Effector memory CD8-positive, alpha-beta T cell (primary cell): ENCODE measurements around the gene NEK8.
A peak's percentile ranks its signal among the peaks of the same experiment; 100 is the strongest.

Experiments used
- ATAC-seq: fragments of 150-1000 bp; cut with Tn5 transposase; replicated peaks from 2 replicates; pipeline ENCODE4 v1.10.0; 2021; ENCODE audit warnings: mild to moderate bottlenecking, moderate library complexity
- DNase-seq, 3 experiments: peaks; one replicate each; pipeline ENCODE4 v3.0.0; 2021
- H3K27ac Mint-ChIP-seq, 2 donors: one replicate each; pipeline ENCODE4 v1.8.0; 2022; ENCODE audit warnings: mild to moderate bottlenecking in 2 of 2, mixed read lengths in 2 of 2, moderate library complexity in 2 of 2
- H3K27me3 Mint-ChIP-seq, 2 donors: one replicate each; pipeline ENCODE4 v1.8.0; 2022; ENCODE audit warnings: mixed read lengths in 2 of 2
- H3K36me3 Mint-ChIP-seq: one replicate; pipeline ENCODE4 v1.8.0; 2022; ENCODE audit warnings: mild to moderate bottlenecking, moderate library complexity, mixed read lengths; ENCODE audit not compliant: insufficient read depth
- H3K4me1 Mint-ChIP-seq, 2 donors: one replicate each; pipeline ENCODE4 v1.8.0; 2022; ENCODE audit warnings: low read depth in 2 of 2, mixed read lengths in 2 of 2
- H3K4me3 Mint-ChIP-seq, 2 donors: one replicate each; pipeline ENCODE4 v1.8.0; 2022; ENCODE audit warnings: mild to moderate bottlenecking in 2 of 2, mixed read lengths in 2 of 2, moderate library complexity in 2 of 2
- H3K9me3 Mint-ChIP-seq, 2 donors: one replicate each; pipeline ENCODE4 v1.8.0; 2022; ENCODE audit warnings: mixed read lengths in 2 of 2

The NEK8 gene

GRCh38 chr17:28748852-28749515 lies 20.4 kb downstream of the NEK8 start:
- Mint-ChIP-seq H3K36me3 (peaks cover 48% of the 10 kb centered on the region), H3K4me3 (no peak overlapping the region), H3K27ac (peak overlapping the region; percentile 46 to 82), H3K27me3 (no peaks in the 10 kb centered on the region), H3K9me3 (no peaks in the 10 kb centered on the region), H3K4me1 (peaks cover 12 to 14% of the 10 kb centered on the region in 2 donors)
- DNase-seq: no peak
- no peak for ATAC-seq

GRCh38 chr17:28749516-28750177 lies 21.1 kb downstream of the NEK8 start:
- no peaks in the 10 kb centered on the region for H3K9me3 Mint-ChIP-seq
- H3K27me3 Mint-ChIP-seq: no peaks in the 10 kb centered on the region
- peaks cover 43% of the 10 kb centered on the region for H3K36me3 Mint-ChIP-seq
- no peak overlapping the region for H3K4me3 Mint-ChIP-seq
- no peak for ATAC-seq
- H3K27ac Mint-ChIP-seq: no peak overlapping the region
- DNase-seq: no peak
- peaks cover 10 to 14% of the 10 kb centered on the region in 2 donors for H3K4me1 Mint-ChIP-seq

- Mint-ChIP-seq H3K36me3 (peaks cover 38% of the 10 kb centered on the region), H3K4me3 (no peak overlapping the region), H3K9me3 (no peaks in the 10 kb centered on the region), H3K27me3 (no peaks in the 10 kb centered on the region), H3K27ac (no peak overlapping the region), H3K4me1 (peaks cover 3 to 11% of the 10 kb centered on the region in 2 donors)
- peak; percentile 92 for ATAC-seq
- peak; percentile 87 to 89 (median 89) for DNase-seq
Observed at GRCh38 chr17:28750178-28751047, 21.8 kb downstream of the NEK8 start.

- Mint-ChIP-seq H3K36me3 (peaks cover 42% of the 10 kb centered on the region), H3K27ac (no peak overlapping the region), H3K27me3 (no peaks in the 10 kb centered on the region), H3K9me3 (no peaks in the 10 kb centered on the region), H3K4me3 (no peak overlapping the region), H3K4me1 (peaks cover 0 to 8% of the 10 kb centered on the region in 2 donors)
- DNase-seq: no peak
- ATAC-seq: no peak
Observed at GRCh38 chr17:28751600-28752366, 23.2 kb downstream of the NEK8 start.

GRCh38 chr17:28755486-28755885 lies 26.9 kb downstream of the NEK8 start:
- H3K9me3 Mint-ChIP-seq: no peaks in the 10 kb centered on the region
- no peak overlapping the region for H3K4me3 Mint-ChIP-seq
- H3K4me1 Mint-ChIP-seq: no peaks in the 10 kb centered on the region
- ATAC-seq: no peak
- H3K27me3 Mint-ChIP-seq: no peaks in the 10 kb centered on the region
- peaks cover 32% of the 10 kb centered on the region for H3K36me3 Mint-ChIP-seq
- no peak for DNase-seq
- no peak overlapping the region for H3K27ac Mint-ChIP-seq

GRCh38 chr17:28756049-28756804 lies 27.6 kb downstream of the NEK8 start:
- Mint-ChIP-seq H3K9me3 (no peaks in the 10 kb centered on the region), H3K36me3 (peaks cover 29% of the 10 kb centered on the region), H3K27me3 (no peaks in the 10 kb centered on the region), H3K4me3 (no peak overlapping the region), H3K4me1 (no peaks in the 10 kb centered on the region), H3K27ac (peak overlapping the region in 1 of 2 donors; percentile 32)
- no peak for DNase-seq
- ATAC-seq: no peak

GRCh38 chr17:28758411-28759121 lies 30.0 kb downstream of the NEK8 start:
- DNase-seq (no peak), ATAC-seq (no peak)
- Mint-ChIP-seq H3K27ac (peak overlapping the region in 1 of 2 donors; percentile 78), H3K27me3 (no peaks in the 10 kb centered on the region), H3K36me3 (peaks cover 27% of the 10 kb centered on the region), H3K4me3 (no peak overlapping the region), H3K9me3 (no peaks in the 10 kb centered on the region), H3K4me1 (no peaks in the 10 kb centered on the region)

- Mint-ChIP-seq H3K36me3 (peaks cover 32% of the 10 kb centered on the region), H3K27me3 (no peaks in the 10 kb centered on the region), H3K4me3 (no peak overlapping the region), H3K4me1 (peaks cover 0 to 3% of the 10 kb centered on the region in 2 donors), H3K27ac (peak overlapping the region; percentile 56 to 78), H3K9me3 (no peaks in the 10 kb centered on the region)
- ATAC-seq: no peak
- DNase-seq: no peak
Observed at GRCh38 chr17:28759256-28759865, 30.8 kb downstream of the NEK8 start.

- H3K9me3 Mint-ChIP-seq: no peaks in the 10 kb centered on the region
- ATAC-seq: no peak
- peaks cover 0 to 3% of the 10 kb centered on the region in 2 donors for H3K4me1 Mint-ChIP-seq
- no peak for DNase-seq
- no peaks in the 10 kb centered on the region for H3K27me3 Mint-ChIP-seq
- no peak overlapping the region for H3K4me3 Mint-ChIP-seq
- peaks cover 25% of the 10 kb centered on the region for H3K36me3 Mint-ChIP-seq
- H3K27ac Mint-ChIP-seq: no peak overlapping the region
Observed at GRCh38 chr17:28760601-28761562, 32.3 kb downstream of the NEK8 start.

GRCh38 chr17:28763137-28763799 lies 34.7 kb downstream of the NEK8 start:
- ATAC-seq (no peak), DNase-seq (no peak)
- H3K36me3 Mint-ChIP-seq: peaks cover 22% of the 10 kb centered on the region
- H3K4me3 Mint-ChIP-seq: no peak overlapping the region
- H3K9me3 Mint-ChIP-seq: no peaks in the 10 kb centered on the region
- no peaks in the 10 kb centered on the region for H3K27me3 Mint-ChIP-seq
- H3K4me1 Mint-ChIP-seq: peaks cover 0 to 3% of the 10 kb centered on the region in 2 donors
- H3K27ac Mint-ChIP-seq: no peak overlapping the region
